Loucy (cell line): ENCODE data around the gene WARS2.

Source experiments
- H2AFZ ChIP-seq: fragments of 200-600 bp; sonication (generic); 2 replicates; pipeline ENCODE4 v1.6.0; 2016; ENCODE audit warnings: antibody characterized with exemption, mild to moderate bottlenecking, low read length, moderate library complexity
- H3F3A ChIP-seq: fragments of 200-600 bp; 2 replicates; pipeline ENCODE4 v1.6.0; 2016; ENCODE audit warnings: antibody characterized with exemption, low read depth, mild to moderate bottlenecking
- H3K27me3 ChIP-seq: fragments of 200-600 bp; sonication (generic); 2 replicates; pipeline ENCODE4 v1.6.1; 2014; ENCODE audit warnings: low read length, mild to moderate bottlenecking; ENCODE audit not compliant: insufficient read depth, poor library complexity, severe bottlenecking
- H3K36me3 ChIP-seq: fragments of 200-600 bp; sonication (generic); 2 replicates; pipeline ENCODE4 v1.6.1; 2016; ENCODE audit warnings: low read length; ENCODE audit not compliant: insufficient read depth
- H3K4me1 ChIP-seq: fragments of 200-600 bp; sonication (generic); 2 replicates; pipeline ENCODE4 v1.5.1; 2014; ENCODE audit warnings: low read length, mild to moderate bottlenecking; ENCODE audit not compliant: insufficient read depth, poor library complexity, severe bottlenecking
- H3K4me2 ChIP-seq: fragments of 200-600 bp; sonication (generic); 2 replicates; pipeline ENCODE4 v1.6.0; 2014; ENCODE audit warnings: antibody characterized with exemption, low read length, low read depth, mild to moderate bottlenecking; ENCODE audit not compliant: poor library complexity, severe bottlenecking
- H3K4me3 ChIP-seq: fragments of 200-600 bp; sonication (generic); 2 replicates; pipeline ENCODE4 v1.5.1; 2014; ENCODE audit warnings: low read length, mild to moderate bottlenecking, mixed read lengths; ENCODE audit not compliant: poor library complexity, severe bottlenecking
- H3K79me2 ChIP-seq: fragments of 200-600 bp; sonication (generic); 2 replicates; pipeline ENCODE4 v1.6.1; 2014; ENCODE audit warnings: low read length; ENCODE audit not compliant: insufficient read depth
- H3K9ac ChIP-seq: fragments of 200-600 bp; sonication (generic); 2 replicates; pipeline ENCODE4 v1.6.0; 2014; ENCODE audit warnings: mild to moderate bottlenecking, low read depth, low read length, moderate library complexity; ENCODE audit not compliant: poor library complexity, severe bottlenecking
- H3K9me2 ChIP-seq: fragments of 200-600 bp; sonication (generic); replicated peaks from 2 replicates; pipeline ENCODE4 v1.6.1; 2016; ENCODE audit warnings: low read depth, low read length, mixed read lengths
- H3K9me3 ChIP-seq: fragments of 200-600 bp; sonication (generic); 2 replicates; pipeline ENCODE4 v1.6.1; 2014; ENCODE audit warnings: mild to moderate bottlenecking, antibody characterized with exemption, low read length, low read depth; ENCODE audit not compliant: insufficient read depth
- H4K20me1 ChIP-seq: fragments of 200-600 bp; sonication (generic); 2 replicates; pipeline ENCODE4 v1.6.0; 2014; ENCODE audit warnings: antibody characterized with exemption, low read length, mild to moderate bottlenecking; ENCODE audit not compliant: insufficient read depth, poor library complexity, severe bottlenecking
- EZH2phosphoT487 ChIP-seq: fragments of 200-600 bp; IDR thresholded peaks from 2 replicates; pipeline ENCODE4 v1.6.1; 2018; ENCODE audit warnings: antibody characterized with exemption, mild to moderate bottlenecking, moderate library complexity, borderline replicate concordance
- TF ChIP-seq, protein P1 (sequence below): fragments of 200-600 bp; sonication (generic); conservative IDR thresholded peaks from 2 replicates; pipeline ENCODE4 v1.5.1; 2014; ENCODE audit warnings: mild to moderate bottlenecking, antibody characterized with exemption, low read length

Gene WARS2

DNA sequence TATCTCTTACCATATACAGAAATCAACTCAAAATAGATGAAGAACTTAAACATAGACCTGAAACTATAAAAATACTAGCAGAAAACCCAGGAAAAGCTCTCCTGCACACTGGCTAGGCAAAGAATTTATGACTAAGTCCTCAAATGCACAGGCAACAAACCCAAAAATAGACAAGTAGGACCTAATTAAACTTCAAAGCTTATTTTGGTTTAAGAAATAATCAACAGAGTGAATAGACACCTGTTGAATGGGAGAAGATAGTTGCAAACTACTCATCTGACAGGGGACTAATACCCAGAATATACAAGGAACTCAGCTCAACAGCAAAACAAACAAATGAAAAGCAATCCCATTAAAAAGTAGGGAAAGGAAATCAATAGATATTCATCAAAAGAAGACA is 40.7 kb downstream of the WARS2 start:
- no peaks in the 10 kb centered on the region for H3K27me3 ChIP-seq
- H4K20me1 ChIP-seq = no peaks in the 10 kb centered on the region
- no peaks in the 10 kb centered on the region for H3K4me1 ChIP-seq
- no peak overlapping the region for H3K9ac ChIP-seq
- no peaks in the 10 kb centered on the region for H3K9me2 ChIP-seq
- no peak overlapping the region for H3K4me2 ChIP-seq
- H3K9me3 ChIP-seq = no peaks in the 10 kb centered on the region
- H3K4me3 ChIP-seq = no peak overlapping the region
- no peaks in the 10 kb centered on the region for H3F3A ChIP-seq
- H2AFZ ChIP-seq = no peak overlapping the region
- TF ChIP-seq, protein P1, sequence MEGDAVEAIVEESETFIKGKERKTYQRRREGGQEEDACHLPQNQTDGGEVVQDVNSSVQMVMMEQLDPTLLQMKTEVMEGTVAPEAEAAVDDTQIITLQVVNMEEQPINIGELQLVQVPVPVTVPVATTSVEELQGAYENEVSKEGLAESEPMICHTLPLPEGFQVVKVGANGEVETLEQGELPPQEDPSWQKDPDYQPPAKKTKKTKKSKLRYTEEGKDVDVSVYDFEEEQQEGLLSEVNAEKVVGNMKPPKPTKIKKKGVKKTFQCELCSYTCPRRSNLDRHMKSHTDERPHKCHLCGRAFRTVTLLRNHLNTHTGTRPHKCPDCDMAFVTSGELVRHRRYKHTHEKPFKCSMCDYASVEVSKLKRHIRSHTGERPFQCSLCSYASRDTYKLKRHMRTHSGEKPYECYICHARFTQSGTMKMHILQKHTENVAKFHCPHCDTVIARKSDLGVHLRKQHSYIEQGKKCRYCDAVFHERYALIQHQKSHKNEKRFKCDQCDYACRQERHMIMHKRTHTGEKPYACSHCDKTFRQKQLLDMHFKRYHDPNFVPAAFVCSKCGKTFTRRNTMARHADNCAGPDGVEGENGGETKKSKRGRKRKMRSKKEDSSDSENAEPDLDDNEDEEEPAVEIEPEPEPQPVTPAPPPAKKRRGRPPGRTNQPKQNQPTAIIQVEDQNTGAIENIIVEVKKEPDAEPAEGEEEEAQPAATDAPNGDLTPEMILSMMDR = no peak
- TF ChIP-seq EZH2phosphoT487 = no peak
- H3K36me3 ChIP-seq = no peaks in the 10 kb centered on the region
- H3K79me2 ChIP-seq = no peaks in the 10 kb centered on the region

- no peaks in the 10 kb centered on the region for H3K79me2 ChIP-seq
- TF ChIP-seq, protein P1 = no peak
- no peak for TF ChIP-seq EZH2phosphoT487
- H3K4me2 ChIP-seq = no peak overlapping the region
- H3K9me2 ChIP-seq = no peaks in the 10 kb centered on the region
- H2AFZ ChIP-seq = no peak overlapping the region
- H3K9ac ChIP-seq = no peak overlapping the region
- H3K4me3 ChIP-seq = no peak overlapping the region
- no peaks in the 10 kb centered on the region for H3K9me3 ChIP-seq
- no peaks in the 10 kb centered on the region for H3F3A ChIP-seq
- no peaks in the 10 kb centered on the region for H3K27me3 ChIP-seq
- peaks cover 9% of the 10 kb centered on the region for H3K4me1 ChIP-seq
- no peaks in the 10 kb centered on the region for H4K20me1 ChIP-seq
- H3K36me3 ChIP-seq = no peaks in the 10 kb centered on the region
Observed at GRCh38 chr1:119097380-119097779, 43.1 kb downstream of the WARS2 start.

DNA sequence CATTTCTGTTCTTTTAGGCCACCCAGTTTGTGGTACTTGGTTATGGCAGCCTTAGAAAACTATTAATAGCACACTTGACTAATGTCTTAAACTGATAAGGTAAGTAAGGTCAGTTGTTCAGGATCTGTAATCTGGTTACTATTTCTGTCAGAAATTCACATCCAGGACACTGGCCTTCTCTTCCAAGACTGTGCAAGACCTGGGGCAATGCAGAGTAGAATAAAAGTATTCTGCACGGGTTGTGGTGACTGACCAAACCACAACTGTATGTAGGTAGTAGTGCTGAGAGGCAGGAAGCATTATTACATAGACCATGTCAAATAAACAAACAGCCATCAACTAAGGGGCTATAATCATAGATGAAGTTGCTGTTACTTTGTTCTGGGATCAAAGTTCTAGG is 46.7 kb downstream of the WARS2 start:
- Histone ChIP-seq H3K9me3 (no peaks in the 10 kb centered on the region), H3K9ac (no peak overlapping the region), H3K27me3 (no peaks in the 10 kb centered on the region), H4K20me1 (no peaks in the 10 kb centered on the region), H3K4me1 (peaks cover 9% of the 10 kb centered on the region), H3K79me2 (no peaks in the 10 kb centered on the region), H3K4me3 (no peak overlapping the region), H3K4me2 (no peak overlapping the region), H2AFZ (no peak overlapping the region), H3K9me2 (no peaks in the 10 kb centered on the region), H3F3A (no peaks in the 10 kb centered on the region), H3K36me3 (no peaks in the 10 kb centered on the region)
- TF ChIP-seq EZH2phosphoT487 = no peak
- TF ChIP-seq, protein P1 = no peak
